HEK293 (cell line): Measurements from ENCODE around the gene HOXD10.

Source experiments
- CTCF ChIA-PET: fragments of 350-600 bp; formaldehyde crosslinking; extraction: SDS; loops from one replicate; lab custom pipeline; 2021; ENCODE audit warnings: antibody characterized with exemption; lab: Yijun Ruan, JAX
- POLR2A ChIA-PET: fragments of 300-600 bp; formaldehyde crosslinking; extraction: SDS; loops from one replicate; lab custom pipeline; 2020; ENCODE audit warnings: antibody characterized with exemption, inconsistent platforms; lab: Yijun Ruan, JAX
- H3K27ac ChIP-seq: fragments of 200-500 bp; sonication (Bioruptor generic); 2 replicates; pipeline ENCODE4 v1.5.1; 2014; ENCODE audit warnings: low read depth, low read length, control low read depth, inconsistent platforms; ENCODE audit errors: extremely low read depth
- H3K36me3 ChIP-seq, 2 experiments: fragments of 200-500 bp in 1 of 2; sonication (Bioruptor generic) in 1 of 2; 1 replicate in 1 of 2; 2 replicates in 1 of 2; pipeline ENCODE4 v1.5.1; 2014 to 2017; ENCODE audit warnings: inconsistent platforms in 2 of 2, low read length in 2 of 2; ENCODE audit not compliant: control insufficient read depth in 2 of 2, insufficient read depth in 1 of 2
- H3K4me1 ChIP-seq: fragments of 200-500 bp; sonication (Bioruptor generic); 2 replicates; pipeline ENCODE4 v1.5.1; 2014; ENCODE audit warnings: mild to moderate bottlenecking, low read length, inconsistent platforms; ENCODE audit not compliant: control insufficient read depth, insufficient read depth
- H3K4me3 ChIP-seq: 2 replicates; pipeline ENCODE4 v1.5.1; 2011; ENCODE audit warnings: low read depth, mild to moderate bottlenecking, control low read depth, low read length, moderate library complexity
- H3K9me3 ChIP-seq: fragments of 200-500 bp; sonication (Bioruptor generic); 2 replicates; pipeline ENCODE4 v1.5.1; 2014; ENCODE audit warnings: low read depth, low read length, inconsistent platforms; ENCODE audit not compliant: control insufficient read depth, insufficient read depth
- ZBTB26 ChIP-seq: fragments of 450-650 bp; formaldehyde crosslinking; optimal IDR thresholded peaks from 2 replicates; pipeline ENCODE3; 2016; ENCODE audit warnings: missing biosample characterization, mild to moderate bottlenecking, missing genetic modification characterization
- ZFHX2 ChIP-seq: fragments of 450-650 bp; formaldehyde crosslinking; conservative IDR thresholded peaks from 2 replicates; pipeline ENCODE4 v1.5.1; 2016; ENCODE audit warnings: missing biosample characterization, missing genetic modification characterization
- ZNF350 ChIP-seq: fragments of 450-650 bp; formaldehyde crosslinking; IDR thresholded peaks from 2 replicates; pipeline ENCODE4 v1.5.0; 2017; ENCODE audit warnings: missing biosample characterization, mild to moderate bottlenecking, missing genetic modification characterization
- ZNF513 ChIP-seq: fragments of 450-650 bp; IDR thresholded peaks from 2 replicates; pipeline ENCODE4 v1.5.1; 2018; ENCODE audit warnings: missing biosample characterization, missing genetic modification characterization
- ZNF707 ChIP-seq: fragments of 450-650 bp; formaldehyde crosslinking; IDR thresholded peaks from 2 replicates; pipeline ENCODE4 v1.5.1; 2016; ENCODE audit warnings: missing biosample characterization, missing genetic modification characterization
- ZSCAN16 ChIP-seq: fragments of 450-650 bp; formaldehyde crosslinking; IDR thresholded peaks from 2 replicates; pipeline ENCODE4 v1.5.1; 2016; ENCODE audit warnings: missing biosample characterization, missing genetic modification characterization
- ZSCAN18 ChIP-seq: fragments of 450-650 bp; formaldehyde crosslinking; IDR thresholded peaks from 2 replicates; pipeline ENCODE4 v1.5.1; 2016; ENCODE audit warnings: missing biosample characterization, missing genetic modification characterization

Gene HOXD10

GRCh38 chr2:176169181-176169580, 52.6 kb downstream of the HOXD10 start:
- POLR2A ChIA-PET, result no interaction called here
- Histone ChIP-seq H3K9me3 (no peaks in the 10 kb centered on the region), H3K4me3 (no peak overlapping the region), H3K4me1 (no peaks in the 10 kb centered on the region), H3K27ac (no peak overlapping the region), H3K36me3 (peaks cover 0 to 19% of the 10 kb centered on the region in 2 experiments)
- CTCF ChIA-PET, result interaction anchor here (0.6 kb wide), 2 partner anchors 125 to 286 kb away, joined by 3 read pairs; no protein-coding TSS in a partner anchor
- no peak for TF ChIP-seq ZNF350 (tag by site-specific recombination)
- TF ChIP-seq ZSCAN16, result no peak
- TF ChIP-seq ZSCAN18 (tag by site-specific recombination), result no peak
- no peak for TF ChIP-seq ZBTB26 (tag by site-specific recombination)
- no peak; the same call in 1 of the 2 replicates for TF ChIP-seq ZFHX2 (tag by site-specific recombination)
- TF ChIP-seq ZNF707, result no peak
- no peak for TF ChIP-seq ZNF513 (tag by site-specific recombination)
